NCI-H748 (cell line): ENCODE results near the gene LRRIQ3.
A peak's percentile ranks its signal among the peaks of the same experiment; 100 is the strongest.
"Not testable (repeated sequence)": the region's sequence is repeated elsewhere in the genome, so short reads cannot be mapped to it uniquely, and the experiment has no call there.

ENCODE experiments used
- DNase-seq: peaks from one replicate; lab custom pipeline; 2025; ENCODE audit not compliant: unreplicated experiment; lab: John Stamatoyannopoulos, UW

LRRIQ3 gene

DNA sequence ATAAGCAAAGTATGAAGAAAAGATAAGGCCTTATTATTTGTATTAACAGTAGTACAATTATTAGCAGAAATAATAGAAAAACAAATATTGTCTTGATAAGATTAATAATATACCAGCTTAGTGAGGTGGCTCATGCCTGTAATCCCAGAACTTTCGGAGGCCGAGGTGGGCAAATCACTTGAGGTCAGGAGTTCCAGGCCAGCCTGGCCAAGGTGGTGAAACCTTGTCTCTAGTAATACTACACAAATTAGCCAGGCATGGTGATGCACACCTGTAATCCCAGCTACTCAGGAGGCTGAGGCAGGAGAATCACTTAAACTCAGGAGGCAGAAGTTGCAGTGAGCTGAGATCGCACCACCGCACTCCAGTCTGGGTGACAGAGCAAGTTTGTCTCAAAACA, 80.6 kb downstream of the LRRIQ3 start:
- DNase-seq: not testable (repeated sequence)

DNA sequence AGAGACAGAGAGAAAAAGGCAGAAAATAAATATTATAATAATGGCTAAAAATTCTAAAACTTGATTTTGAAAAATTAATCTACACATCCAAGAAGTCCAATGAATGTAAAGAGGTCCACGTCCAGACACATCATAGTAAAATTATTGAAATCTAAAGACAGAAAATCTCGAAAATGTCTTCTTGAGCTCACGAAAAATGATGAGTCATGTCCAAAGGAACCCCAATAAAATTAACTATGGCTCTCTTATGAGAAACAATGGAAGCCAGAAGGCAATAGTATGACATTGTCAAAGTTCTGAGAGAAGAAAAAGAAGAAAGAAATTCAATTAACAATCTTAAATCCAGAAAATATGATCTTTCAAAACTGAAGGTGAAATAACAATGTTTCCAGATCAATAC, 84.6 kb downstream of the LRRIQ3 start:
- DNase-seq: no peak

DNA sequence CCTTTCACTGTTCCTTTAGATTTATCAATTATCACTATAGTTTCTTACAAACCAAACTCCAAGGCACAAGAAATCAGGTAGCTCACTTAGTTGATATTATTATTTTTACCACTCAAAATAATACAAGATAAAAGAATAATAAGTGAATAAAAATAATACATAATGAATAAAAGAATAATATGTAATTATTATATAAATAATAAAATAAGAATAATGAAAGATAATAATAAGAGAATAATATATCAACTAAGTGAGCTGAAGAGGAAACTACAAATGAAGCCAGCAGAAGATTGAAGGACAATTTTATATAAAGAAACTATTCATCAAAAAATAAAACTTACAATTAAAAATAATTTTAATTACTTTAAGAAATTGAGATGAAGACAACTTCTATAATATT, 90.6 kb downstream of the LRRIQ3 start:
- no peak for DNase-seq

DNA sequence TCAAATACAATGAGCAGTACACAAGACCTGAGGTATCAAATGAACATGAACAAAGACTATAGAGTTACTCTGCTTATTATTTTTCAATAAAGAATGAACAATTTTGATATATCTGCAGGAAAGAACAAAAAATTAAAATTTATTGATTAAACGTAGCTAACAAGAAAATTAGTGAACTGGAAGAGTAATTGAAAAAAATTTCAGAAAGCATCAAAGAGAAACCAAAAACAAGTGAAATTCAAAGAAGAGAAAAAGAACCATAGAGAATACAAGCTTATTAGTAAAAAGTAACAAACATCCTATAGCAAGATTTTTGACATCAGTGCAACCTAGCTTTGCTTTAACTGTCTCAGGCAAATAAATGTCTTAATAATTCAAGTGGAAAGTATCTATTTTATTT, 106.6 kb downstream of the LRRIQ3 start:
- DNase-seq: no peak

DNA sequence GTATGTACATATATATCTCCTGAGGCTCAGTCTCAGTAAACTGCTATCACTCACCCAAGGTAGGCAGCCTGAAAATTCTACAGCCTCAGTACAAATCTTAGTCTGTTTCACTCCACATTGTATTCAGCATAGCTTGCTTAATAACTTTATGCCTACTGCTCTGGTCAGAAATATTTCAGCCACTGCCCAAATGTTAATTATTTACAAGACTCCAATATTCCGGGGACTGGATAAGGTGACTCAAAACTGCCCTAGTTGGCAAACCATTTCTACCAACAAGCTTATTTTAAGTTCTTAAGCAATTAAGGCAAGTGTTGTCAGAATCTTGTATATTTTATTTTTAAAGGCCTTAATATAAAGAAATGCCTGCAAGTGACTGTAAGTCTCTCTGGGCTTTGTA, 114.8 kb downstream of the LRRIQ3 start:
- no peak for DNase-seq

DNA sequence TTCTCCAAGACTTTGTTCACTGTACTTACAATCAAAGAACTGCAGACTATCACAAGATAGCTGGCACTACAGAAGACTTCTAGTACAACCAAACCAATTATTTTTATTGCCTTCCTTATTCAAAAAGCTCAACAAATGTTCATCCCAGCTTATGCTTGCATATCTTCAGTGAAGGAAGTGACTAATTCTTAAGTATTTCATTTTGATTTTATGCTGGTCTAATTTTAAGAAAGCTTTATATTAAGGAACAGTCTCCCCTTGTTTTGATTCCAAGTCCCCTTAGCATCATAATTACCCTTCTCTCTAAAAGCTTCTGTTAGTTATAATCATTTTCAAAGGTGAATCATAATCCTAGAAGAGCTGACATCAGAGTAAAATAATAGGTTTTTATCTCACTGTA, 132.9 kb downstream of the LRRIQ3 start:
- no peak for DNase-seq

DNA sequence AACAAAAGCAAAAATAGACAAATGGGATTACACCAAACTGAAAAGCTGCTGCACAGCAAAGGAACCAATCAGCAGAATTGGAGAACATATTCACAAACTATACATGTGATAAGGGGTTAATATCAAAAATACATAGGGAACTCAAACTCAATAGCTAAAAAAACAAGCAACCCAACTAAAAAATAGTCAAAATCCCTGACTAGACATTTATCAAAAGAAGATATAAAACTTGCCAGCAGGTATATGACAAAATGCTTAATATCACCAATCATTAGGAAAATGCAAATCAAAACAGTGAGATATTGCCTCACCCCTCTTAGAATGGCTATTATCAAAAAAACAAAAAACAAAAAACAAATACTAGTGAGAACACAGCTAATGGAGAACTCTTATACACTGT, 140.3 kb downstream of the LRRIQ3 start:
- DNase-seq: no peak

DNA sequence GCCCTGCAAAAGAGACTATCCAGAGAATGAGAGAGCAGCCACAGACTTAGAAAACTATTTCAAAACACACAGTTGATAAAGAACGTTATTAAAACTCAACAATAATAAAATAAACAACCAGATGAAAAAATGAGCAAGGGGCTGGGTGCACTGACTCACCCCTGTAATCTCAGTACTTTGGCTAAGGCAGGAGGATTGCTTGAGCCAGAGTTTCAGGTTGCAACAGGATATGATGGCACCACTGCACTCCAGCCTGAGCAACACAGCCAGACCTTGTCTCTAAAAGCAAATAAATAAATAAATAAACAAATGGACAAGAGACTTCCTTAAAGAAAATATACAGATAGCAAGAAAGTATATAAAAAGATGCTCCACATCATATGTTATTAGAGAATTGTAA, 144.6 kb downstream of the LRRIQ3 start:
- DNase-seq: no peak

DNA sequence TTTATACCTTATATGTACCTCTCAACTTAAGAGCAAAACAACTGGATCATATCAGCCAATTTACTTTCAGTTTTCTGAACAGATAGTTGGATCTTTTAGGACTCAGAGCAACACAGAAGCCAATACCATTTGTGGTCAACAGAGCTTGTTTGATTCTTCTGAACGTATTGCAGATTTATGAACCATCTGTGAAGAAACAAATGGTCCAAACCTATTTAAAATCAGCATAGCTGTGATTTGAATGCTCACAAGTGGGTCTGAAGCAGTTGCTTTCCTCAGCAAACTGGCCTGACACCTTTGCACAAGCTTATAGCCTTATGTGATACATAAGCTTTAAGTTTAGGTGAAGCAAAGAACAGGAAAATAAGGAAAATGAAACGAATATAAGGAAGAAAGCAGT, 147.6 kb downstream of the LRRIQ3 start:
- no peak for DNase-seq

DNA sequence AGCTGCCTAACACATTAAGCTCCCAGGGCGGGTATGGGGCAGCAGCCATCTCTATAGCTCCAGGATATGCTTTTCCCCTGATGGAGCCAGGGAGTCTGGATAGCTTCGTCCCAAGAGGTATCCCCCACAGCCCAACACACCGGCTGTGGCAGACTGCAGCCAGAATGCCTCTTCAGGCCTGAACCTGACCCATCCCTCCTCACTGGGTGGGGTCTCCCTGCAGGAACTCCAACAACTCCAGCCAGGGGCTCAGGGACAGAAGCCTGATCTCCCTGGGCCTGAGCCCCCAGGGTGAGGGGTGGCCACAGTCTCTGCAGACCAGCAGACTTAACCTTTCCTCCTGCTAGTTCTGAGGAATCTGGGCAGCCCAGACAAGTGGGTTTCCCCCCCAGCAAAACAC, 159.9 kb downstream of the LRRIQ3 start:
- DNase-seq: no peak

DNA sequence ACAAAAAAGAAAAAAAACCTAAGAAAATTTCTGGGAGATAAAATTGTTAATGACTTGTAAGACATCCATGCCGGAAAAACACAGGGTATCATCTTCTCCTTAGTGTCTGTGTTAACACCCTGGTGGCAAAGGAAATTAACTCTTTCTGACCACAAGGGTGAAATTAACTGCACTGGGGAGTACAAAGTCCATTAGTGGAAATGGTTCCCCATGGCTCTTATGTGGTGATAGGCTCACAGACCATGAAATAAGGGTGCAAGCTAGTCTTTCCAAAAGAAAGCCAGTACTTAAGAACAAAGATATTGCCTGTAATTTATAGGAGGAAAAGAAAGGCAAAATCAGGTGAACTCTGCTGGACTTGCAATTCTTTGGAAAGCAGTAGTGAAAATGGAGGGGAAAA, 185.4 kb downstream of the LRRIQ3 start:
- no peak for DNase-seq

DNA sequence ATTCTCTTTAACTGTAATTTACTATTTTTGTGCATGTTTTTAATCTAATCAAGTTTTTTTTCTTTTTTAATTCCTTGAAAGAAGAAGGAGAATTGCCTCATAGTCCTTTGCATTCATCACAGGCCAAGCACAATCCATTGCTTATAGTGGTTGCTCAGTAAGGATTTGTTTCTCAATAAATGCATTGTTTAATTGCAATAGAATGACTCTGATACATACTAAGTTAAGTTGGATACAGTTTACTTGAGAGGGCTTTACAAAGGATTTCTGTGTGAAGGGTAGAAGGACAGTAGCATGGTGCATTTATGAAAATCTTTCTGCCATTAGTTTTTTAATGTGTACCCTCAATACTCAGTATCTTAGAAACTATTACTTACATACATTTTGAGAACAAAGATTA, 186.2 kb downstream of the LRRIQ3 start:
- DNase-seq: no peak

DNA sequence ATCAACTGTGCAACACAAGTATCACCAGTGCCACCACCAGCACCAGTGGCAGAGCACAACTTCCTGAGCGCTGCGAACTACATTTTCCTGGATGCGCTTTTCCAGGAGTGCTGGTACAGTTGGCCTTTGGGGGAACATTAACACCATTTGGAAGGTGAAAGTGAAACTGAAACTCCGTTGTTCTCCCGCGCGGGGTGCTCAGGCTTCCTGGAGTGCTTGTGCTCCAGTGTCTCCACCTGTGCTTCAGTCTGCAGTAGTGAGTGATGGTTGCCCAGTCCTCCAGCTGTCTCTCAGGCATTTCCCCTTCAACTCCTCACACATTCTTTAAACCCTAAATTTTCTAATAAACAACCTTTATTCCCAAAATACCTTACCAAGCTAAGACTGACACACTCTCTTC, 187.8 kb downstream of the LRRIQ3 start:
- DNase-seq: no peak

DNA sequence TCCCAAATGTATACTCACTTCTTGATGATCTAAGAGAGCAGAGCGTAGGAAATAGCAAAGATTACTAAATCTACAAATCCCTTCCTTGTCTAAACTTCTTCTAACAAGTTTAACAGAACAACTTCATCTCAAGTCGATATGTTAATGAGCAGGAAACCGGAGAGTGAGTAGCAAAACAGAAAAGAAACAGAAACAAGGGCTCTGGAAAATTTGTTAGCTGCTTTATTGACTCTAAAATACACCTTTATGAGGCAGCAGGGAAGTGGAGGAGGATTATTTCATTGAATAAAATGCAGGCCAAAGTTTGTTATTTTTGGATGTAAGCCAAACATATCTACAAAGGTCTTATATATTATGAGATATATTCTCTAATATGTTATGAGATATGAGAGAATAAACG, 192.4 kb downstream of the LRRIQ3 start:
- DNase-seq: peak; percentile 17

DNA sequence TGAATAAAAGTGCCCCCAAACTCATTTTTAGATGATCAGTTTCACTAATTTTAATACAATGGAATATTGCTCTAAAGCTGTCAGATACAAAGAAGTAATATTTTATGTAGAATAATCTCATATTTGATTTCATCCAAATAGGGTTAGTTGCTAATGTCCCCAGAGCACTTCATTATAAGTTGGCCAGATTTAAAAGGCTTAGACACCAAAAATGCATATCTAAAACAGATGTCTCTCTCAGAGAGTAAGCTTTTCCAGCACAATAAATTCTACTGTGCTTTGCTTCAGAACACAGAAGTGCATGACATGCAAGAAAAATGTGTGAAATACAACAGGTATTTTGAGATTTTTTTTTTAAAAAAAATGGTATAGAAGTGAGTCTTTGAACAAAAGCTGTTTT, 194.2 kb downstream of the LRRIQ3 start:
- DNase-seq: no peak

DNA sequence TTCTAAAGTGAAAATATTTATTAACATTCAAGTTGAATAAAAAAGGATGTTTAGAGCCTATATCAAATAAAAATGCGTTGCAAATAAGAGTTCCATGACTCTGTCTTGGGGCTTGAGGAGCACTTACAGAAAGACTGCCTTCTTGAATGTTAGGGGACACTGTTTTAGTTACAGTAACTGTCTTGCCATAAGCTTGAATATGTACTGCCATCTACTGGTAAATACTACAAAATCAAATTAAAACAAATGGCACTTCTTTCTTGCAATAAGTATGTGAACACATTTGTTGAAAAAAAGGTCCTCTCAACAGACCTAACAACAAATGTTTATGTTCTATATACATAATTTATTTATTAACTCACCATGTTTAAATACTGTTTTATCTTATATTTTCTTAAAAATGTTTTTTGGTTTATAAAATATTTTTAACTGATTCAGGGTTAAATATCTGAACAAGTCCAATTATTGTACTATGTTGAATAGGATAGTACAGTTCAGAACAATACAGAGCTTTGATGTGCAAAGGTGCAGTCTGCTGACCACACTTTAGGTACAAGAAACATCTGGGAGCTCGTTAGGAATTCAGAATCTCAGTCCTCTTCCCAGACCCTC, 199.5 kb downstream of the LRRIQ3 start:
- DNase-seq: peak; percentile 73

DNA sequence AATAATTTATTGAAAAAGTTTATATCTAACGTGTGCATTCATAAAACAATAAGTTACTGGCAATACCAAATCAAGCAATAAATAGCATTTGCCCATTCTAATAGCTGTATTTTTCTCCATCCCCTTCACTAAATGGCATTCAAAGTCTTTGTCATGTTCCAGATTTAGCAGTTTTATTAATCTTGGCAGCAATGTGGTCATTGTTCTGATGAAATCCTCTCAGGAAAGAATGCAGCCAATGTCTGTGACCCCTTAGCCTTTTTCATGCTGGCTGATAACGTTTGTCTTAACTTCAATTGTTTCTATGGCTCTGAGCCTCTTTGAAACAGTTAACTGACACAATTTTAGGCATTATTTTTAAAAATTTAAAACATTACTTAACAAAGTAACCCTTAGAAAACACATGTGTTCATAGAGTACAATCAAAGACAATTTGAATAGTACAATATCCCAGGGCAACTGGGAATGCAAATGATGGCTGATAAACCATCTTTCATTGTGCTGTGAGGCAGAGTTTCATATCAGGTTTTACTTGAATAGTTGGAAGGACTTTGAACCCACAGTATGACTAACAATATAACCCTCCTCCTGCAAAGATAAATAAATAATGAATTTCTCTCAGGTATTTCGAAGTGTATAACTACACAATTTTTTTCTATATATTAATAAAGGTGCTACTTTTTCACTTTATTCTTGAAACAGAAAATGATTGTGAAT, 217.5 kb downstream of the LRRIQ3 start:
- no peak for DNase-seq

DNA sequence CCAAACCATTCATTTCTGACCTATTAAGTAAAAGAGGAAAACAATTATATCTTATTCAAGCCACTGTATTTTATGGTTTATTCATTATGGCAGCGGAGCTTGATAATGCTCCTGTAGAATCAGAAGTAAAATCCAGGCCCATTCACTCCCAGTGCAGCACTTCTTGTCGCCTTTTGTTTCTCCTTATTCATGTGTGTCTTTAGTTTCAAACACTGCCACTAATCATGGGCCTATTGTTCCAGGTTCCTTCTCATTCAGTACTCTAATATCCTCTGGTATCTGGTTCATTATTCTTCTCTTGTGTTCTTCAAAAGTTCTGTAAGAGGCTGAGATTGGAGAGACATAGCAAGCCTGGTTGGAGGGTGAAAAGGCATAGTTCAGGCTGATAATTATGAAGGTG, 218.3 kb downstream of the LRRIQ3 start:
- no peak for DNase-seq

DNA sequence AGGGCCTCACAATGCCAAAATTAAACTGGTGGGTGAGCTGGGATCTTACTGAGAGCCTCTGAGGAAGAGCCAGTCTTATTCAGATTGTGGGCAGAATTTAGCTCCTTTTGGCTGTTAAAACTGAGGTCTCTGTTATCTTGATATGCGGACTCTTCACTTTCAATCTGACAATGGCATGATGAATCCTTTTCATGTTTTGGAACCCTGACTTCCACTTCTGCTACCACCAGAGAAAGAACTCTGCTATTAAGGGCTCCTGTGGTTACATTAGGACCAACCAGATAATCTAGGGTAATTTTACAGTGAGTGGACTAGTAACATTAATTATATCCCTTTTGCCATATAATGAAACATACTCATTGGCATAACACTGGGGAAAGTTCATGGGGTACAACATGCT, 219.0 kb downstream of the LRRIQ3 start:
- no peak for DNase-seq
